Lower leg skin (tissue), 4 donors: ENCODE results near the gene SLC25A51. TPM values are rescaled to one million over a fixed set of nuclear protein-coding genes. Genes with fewer than 3 reads are reported as not detected.

ENCODE experiments used
- DNase-seq, 2 donors: peaks; one replicate each; pipeline ENCODE4 v3.0.0-alpha.2; 2019; ENCODE audit warnings: low spot score in 2 of 2
- H3K4me3 ChIP-seq: fragments of 200-600 bp; sonication (generic); 2 replicates; pipeline ENCODE4 v1.5.1; 2017; ENCODE audit warnings: mild to moderate bottlenecking, low read depth; ENCODE audit not compliant: poor library complexity, severe bottlenecking
- CTCF ChIP-seq, 3 donors: fragments of 450-650 bp; IDR thresholded peaks; one replicate each; pipeline ENCODE4 v1.5.1; 2016; ENCODE audit warnings: antibody characterized with exemption in 3 of 3, mild to moderate bottlenecking in 3 of 3, moderate library complexity in 2 of 3
- POLR2A ChIP-seq, 2 donors: fragments of 450-650 bp; IDR thresholded peaks; one replicate each; pipeline ENCODE4 v1.6.1; 2016 to 2017; ENCODE audit warnings: antibody characterized with exemption in 2 of 2, mild to moderate bottlenecking in 1 of 2, moderate library complexity in 1 of 2
- WGBS, 2 donors: methylation state at CpG; one replicate each; pipeline ENCODE4 v1.1.5; 2018; 5-methylcytosine and 5-hydroxymethylcytosine counted together
- intact Hi-C: fragments of 100-400 bp; cut with DNase I; formaldehyde crosslinking; loops from one replicate; pipeline ENCODE4 v1.15.0; 2023; ENCODE audit warnings: low total_unique reads
- total RNA-seq, 4 donors: library from RNA; depleted of rRNA; stranded (reverse); fragments of >200 nt; gene quantifications; one replicate each; pipeline ENCODE4 v1.1.0, GENCODE V29; 2016

SLC25A51 gene
- total RNA-seq, 4 donors from 2014 or later = 13.3 to 24.8 (median 16.9) TPM

DNA sequence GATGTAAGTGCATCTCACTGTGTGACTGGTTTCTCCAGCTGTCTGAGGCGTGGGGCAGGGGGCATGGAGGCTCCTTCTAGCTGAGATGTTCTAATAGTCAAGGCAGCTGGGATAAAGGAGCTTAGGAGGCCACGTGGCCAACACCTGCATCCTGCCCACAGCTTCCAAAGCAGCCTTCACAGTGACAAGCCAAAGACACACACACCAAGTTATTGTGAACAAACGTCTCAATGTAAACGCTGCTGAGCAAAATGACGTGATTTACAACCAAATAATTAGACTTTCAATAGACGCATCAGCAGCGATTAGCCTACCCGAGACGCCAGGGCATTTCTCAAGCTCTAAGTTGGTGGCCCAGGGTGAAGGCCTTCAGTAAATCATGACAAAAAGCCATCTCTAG is 23.2 kb upstream of the SLC25A51 start:
- 79 to 84% methylated on average over 9 of the region's 9 CpGs for WGBS, 2 donors
- no peak for TF ChIP-seq CTCF (IDR thresholded peaks at IDR 0.05)
- no peak for TF ChIP-seq POLR2A (IDR thresholded peaks at IDR 0.05)
- DNase-seq = no peak
- no peak overlapping the region for H3K4me3 ChIP-seq
- intact Hi-C loops = no loop called here

DNA sequence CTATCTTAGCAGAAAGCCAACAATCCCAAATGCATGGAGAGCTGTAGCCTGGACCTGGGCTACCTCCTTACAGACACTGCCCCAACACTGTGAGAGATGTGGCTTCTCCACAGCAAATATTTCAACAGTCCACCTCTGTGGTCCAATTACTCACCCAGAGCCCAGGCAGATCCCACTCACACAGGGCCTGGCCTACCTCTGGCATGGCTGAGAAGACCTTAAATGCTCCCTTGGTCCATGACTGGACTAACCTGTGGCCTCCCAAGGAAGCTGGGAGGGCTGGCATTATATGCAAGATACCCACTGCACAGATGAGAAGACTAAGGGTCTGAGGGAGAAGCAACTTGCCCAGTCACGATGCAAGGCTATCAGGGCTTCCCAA is 22.8 kb upstream of the SLC25A51 start:
- intact Hi-C loops = no loop called here
- 94 to 100% methylated on average over 1 of the region's 1 CpG for WGBS, 2 donors
- H3K4me3 ChIP-seq = no peak overlapping the region
- TF ChIP-seq CTCF (IDR thresholded peaks at IDR 0.05) = no peak
- TF ChIP-seq POLR2A (IDR thresholded peaks at IDR 0.05) = no peak
- no peak for DNase-seq

- intact Hi-C loops = no loop called here
- TF ChIP-seq POLR2A (IDR thresholded peaks at IDR 0.05) (no peak), CTCF (IDR thresholded peaks at IDR 0.05) (no peak)
- no peak for DNase-seq
Measured at GRCh38 chr9:37925786-37926736, 22.1 kb upstream of the SLC25A51 start.

GRCh38 chr9:37925006-37925405 is 21.1 kb upstream of the SLC25A51 start:
- no peak for TF ChIP-seq POLR2A (IDR thresholded peaks at IDR 0.05)
- no peak for TF ChIP-seq CTCF (IDR thresholded peaks at IDR 0.05)
- H3K4me3 ChIP-seq = no peak overlapping the region
- WGBS, 2 donors = 81 to 89% methylated on average over 5 to 6 of the region's 6 CpGs
- intact Hi-C loops = no loop called here
- DNase-seq = no peak

More at GRCh38 chr9:37925786-37926736, 22.1 kb upstream of the SLC25A51 start:
- 76 to 80% methylated on average over 15 of the region's 15 CpGs for WGBS, 2 donors
- H3K4me3 ChIP-seq = no peak overlapping the region

GRCh38 chr9:37924538-37924937 is 20.6 kb upstream of the SLC25A51 start:
- H3K4me3 ChIP-seq = no peak overlapping the region
- DNase-seq = no peak
- TF ChIP-seq POLR2A (IDR thresholded peaks at IDR 0.05) (no peak), CTCF (IDR thresholded peaks at IDR 0.05) (no peak)
- intact Hi-C loops = no loop called here
